ENCODE measurements around the gene SUSD3.

GRCh38 chr9:93092251-93092991 lies 33.9 kb downstream of the SUSD3 start:
- TF ChIP-seq POLR2A (IDR thresholded peaks at IDR 0.05) (no peak), POLR2AphosphoS5 (IDR thresholded peaks at IDR 0.05) (no peak), EP300 (IDR thresholded peaks at IDR 0.05) (no peak)
- TF ChIP-seq, protein P1, sequence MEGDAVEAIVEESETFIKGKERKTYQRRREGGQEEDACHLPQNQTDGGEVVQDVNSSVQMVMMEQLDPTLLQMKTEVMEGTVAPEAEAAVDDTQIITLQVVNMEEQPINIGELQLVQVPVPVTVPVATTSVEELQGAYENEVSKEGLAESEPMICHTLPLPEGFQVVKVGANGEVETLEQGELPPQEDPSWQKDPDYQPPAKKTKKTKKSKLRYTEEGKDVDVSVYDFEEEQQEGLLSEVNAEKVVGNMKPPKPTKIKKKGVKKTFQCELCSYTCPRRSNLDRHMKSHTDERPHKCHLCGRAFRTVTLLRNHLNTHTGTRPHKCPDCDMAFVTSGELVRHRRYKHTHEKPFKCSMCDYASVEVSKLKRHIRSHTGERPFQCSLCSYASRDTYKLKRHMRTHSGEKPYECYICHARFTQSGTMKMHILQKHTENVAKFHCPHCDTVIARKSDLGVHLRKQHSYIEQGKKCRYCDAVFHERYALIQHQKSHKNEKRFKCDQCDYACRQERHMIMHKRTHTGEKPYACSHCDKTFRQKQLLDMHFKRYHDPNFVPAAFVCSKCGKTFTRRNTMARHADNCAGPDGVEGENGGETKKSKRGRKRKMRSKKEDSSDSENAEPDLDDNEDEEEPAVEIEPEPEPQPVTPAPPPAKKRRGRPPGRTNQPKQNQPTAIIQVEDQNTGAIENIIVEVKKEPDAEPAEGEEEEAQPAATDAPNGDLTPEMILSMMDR (IDR thresholded peaks at IDR 0.05) = no peak
